Peyer's patch (tissue), 4 donors: Measurements from ENCODE around the gene TBXAS1. TPM values are rescaled to one million over a fixed set of nuclear protein-coding genes. Genes with fewer than 3 reads are reported as not detected.

Experiments used
- DNase-seq, 3 donors: peaks; one replicate each; pipeline ENCODE4 v3.0.0-alpha.2; 2017 to 2019
- H3K27ac ChIP-seq, 4 donors: fragments of 200-600 bp; sonication (generic); one replicate each; pipeline ENCODE4 v1.5.1; 2016 to 2019
- H3K27me3 ChIP-seq, 2 donors: fragments of 200-600 bp; sonication (generic); one replicate each; pipeline ENCODE4 v1.5.1; 2019
- H3K36me3 ChIP-seq, 3 donors: fragments of 200-600 bp; sonication (generic); one replicate each; pipeline ENCODE4 v1.5.1; 2016 to 2019
- H3K4me1 ChIP-seq, 4 donors: fragments of 200-600 bp; sonication (generic); one replicate each; pipeline ENCODE4 v1.5.1; 2016 to 2019
- H3K4me3 ChIP-seq, 4 donors: fragments of 200-600 bp; sonication (generic); 1 replicate in 3 of 4; 2 replicates in 1 of 4; pipeline ENCODE4 v1.5.1; 2016 to 2019; ENCODE audit warnings: mild to moderate bottlenecking in 1 of 4
- H3K9me3 ChIP-seq, 4 donors: fragments of 200-600 bp; sonication (generic); one replicate each; pipeline ENCODE4 v1.5.1; 2016 to 2019; ENCODE audit warnings: mild to moderate bottlenecking in 1 of 4
- CTCF ChIP-seq, 6 experiments: fragments of 450-650 bp in 4 of 6; fragments of 200-600 bp in 2 of 6; sonication (generic) in 1 of 6; IDR thresholded peaks; one replicate each; pipeline ENCODE4 v1.5.1; 2017 to 2019; ENCODE audit warnings: antibody characterized with exemption in 6 of 6, mild to moderate bottlenecking in 3 of 6, moderate library complexity in 1 of 6
- POLR2A ChIP-seq, 2 donors: fragments of 450-650 bp; IDR thresholded peaks; one replicate each; pipeline ENCODE4 v1.5.1; 2017; ENCODE audit warnings: antibody characterized with exemption in 2 of 2, mild to moderate bottlenecking in 2 of 2, moderate library complexity in 2 of 2
- total RNA-seq, 4 donors: library from RNA; depleted of rRNA; stranded (reverse); fragments of >200 nt; gene quantifications; one replicate each; pipeline ENCODE4 v1.1.0, GENCODE V29; 2016

The TBXAS1 gene
- total RNA-seq, 4 donors from 2014 or later: 11.2 to 227 (median 33.9) TPM

DNA sequence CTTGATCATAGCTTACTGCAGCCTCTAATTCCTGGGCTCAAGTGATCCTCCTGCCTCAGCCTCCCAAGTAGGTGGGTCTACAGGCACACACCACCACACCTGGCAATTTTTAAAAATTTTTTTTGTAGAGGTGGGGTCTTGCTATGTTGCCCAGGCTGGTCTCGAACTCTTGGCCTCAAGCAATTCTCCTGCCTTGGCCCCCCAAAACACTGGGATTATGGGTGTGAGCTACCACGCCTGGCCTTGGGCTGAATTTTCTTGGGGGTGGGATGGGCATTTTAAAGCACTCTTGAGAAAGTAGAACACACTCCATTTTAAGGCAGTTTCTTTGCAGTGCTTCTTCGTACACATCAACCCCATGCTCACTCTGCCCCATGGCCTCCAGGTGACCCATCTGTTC lies 28.7 kb downstream of the TBXAS1 start:
- H3K4me1 ChIP-seq: peaks cover 0 to 7% (median 0%) of the 10 kb centered on the region in 4 donors
- H3K4me3 ChIP-seq: no peak overlapping the region
- H3K27ac ChIP-seq: no peak overlapping the region
- H3K27me3 ChIP-seq: no peaks in the 10 kb centered on the region
- no peaks in the 10 kb centered on the region for H3K36me3 ChIP-seq
- H3K9me3 ChIP-seq: no peaks in the 10 kb centered on the region
- DNase-seq: no peak
- TF ChIP-seq POLR2A (IDR thresholded peaks at IDR 0.05) (no peak), CTCF (IDR thresholded peaks at IDR 0.05) (no peak)

DNA sequence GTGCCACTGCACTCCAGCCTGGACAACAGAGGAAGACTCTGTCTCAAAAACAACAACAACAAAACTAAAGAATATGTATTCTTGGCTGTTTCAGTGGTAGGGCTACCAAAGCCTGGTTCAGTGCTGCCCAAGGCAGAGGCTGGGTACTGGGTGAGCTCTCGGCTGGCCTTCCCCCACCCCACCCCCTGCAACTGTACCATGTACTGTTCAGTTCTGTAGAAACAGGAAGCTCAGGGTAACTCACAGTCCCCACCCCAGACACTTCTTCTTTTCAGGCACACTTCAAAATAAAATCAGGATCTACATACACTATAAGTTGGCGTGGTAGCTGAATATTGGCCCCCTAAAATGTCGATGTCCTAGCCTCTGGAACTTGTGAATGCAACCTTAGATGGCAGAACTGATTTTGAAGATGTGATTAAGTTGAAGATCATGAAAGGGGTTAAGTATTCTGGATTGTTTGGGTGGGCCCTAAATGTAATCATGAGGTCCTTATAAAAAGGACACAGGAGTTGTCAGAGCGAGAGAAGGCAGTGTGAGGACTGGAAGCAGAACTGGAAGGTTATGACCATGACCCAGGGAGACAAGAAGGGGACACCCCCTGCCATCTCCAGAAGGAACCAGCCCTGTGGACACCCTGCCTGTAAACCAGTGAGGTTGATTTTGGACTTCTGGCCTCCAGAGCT lies 31.2 kb downstream of the TBXAS1 start:
- peak overlapping the region; percentile 1 to 44 (median 10) for H3K27ac ChIP-seq
- no peak overlapping the region for H3K4me3 ChIP-seq
- no peaks in the 10 kb centered on the region for H3K9me3 ChIP-seq
- no peaks in the 10 kb centered on the region for H3K36me3 ChIP-seq
- TF ChIP-seq CTCF (IDR thresholded peaks at IDR 0.05) (no peak), POLR2A (IDR thresholded peaks at IDR 0.05) (no peak)
- peaks cover 0 to 6% (median 0%) of the 10 kb centered on the region in 4 donors for H3K4me1 ChIP-seq
- no peaks in the 10 kb centered on the region for H3K27me3 ChIP-seq
- peak in 2 of 3 donors; percentile 68 to 76 for DNase-seq

DNA sequence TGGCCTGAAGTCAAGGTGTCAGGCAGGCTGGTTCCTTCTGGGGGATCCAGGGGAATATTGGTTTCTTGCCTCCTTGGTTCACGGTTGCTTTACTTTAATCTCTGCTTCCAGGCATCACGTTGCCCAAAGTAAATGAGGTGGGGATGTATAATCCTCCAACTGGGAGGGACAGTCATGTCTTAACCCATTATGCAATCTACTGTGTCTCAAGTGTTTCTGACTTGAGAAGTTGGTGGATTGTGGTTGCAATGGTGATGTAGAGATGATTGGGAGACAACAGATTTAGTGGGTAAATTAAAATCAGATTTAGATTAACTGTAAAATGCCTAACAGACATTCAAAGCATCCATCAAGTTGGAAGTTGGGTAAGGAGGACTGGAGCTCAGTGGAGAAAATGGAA lies 32.7 kb downstream of the TBXAS1 start:
- Histone ChIP-seq H3K4me3 (no peak overlapping the region), H3K9me3 (no peaks in the 10 kb centered on the region), H3K27me3 (no peaks in the 10 kb centered on the region), H3K36me3 (no peaks in the 10 kb centered on the region), H3K4me1 (no peaks in the 10 kb centered on the region), H3K27ac (no peak overlapping the region)
- DNase-seq: no peak
- TF ChIP-seq CTCF (IDR thresholded peaks at IDR 0.05) (no peak), POLR2A (IDR thresholded peaks at IDR 0.05) (no peak)

DNA sequence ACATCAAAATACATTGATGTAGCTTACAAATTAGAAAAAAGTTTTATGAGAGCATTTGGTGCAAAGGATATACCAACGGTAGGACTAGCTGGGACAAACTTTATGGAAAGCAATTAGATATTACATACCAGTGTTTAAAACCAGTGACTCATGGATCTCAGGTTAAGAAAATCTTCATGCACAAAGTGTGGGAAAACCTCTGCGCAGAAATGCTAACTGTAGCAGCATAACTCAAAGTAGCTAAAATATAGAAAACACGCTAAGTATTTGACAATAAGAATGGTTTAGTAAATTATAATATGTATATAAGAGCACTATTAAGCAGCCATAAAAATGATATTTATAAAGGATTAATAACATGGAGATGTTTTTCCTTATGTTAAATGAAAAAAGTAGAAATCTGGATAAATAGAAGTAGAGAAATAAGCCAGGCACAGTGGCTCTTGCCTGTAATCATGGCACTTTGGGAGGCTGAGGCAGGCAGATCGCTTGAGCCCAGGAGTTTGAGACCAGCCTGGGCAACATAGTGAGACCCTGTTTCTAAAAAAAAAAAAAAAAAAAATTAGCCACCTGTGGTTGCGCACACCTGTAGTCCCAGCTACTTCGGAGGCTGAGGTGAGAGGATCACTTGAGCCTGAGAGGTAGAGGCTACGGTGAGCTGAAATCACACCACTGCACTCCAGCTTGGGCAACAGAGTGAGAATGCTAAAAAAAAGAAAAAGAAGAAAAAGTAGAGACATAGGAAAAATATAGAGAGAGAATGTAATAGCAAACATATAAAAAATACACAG lies 37.2 kb downstream of the TBXAS1 start:
- no peak overlapping the region for H3K27ac ChIP-seq
- no peaks in the 10 kb centered on the region for H3K36me3 ChIP-seq
- no peak for TF ChIP-seq POLR2A (IDR thresholded peaks at IDR 0.05)
- no peak for TF ChIP-seq CTCF (IDR thresholded peaks at IDR 0.05)
- no peaks in the 10 kb centered on the region for H3K4me1 ChIP-seq
- DNase-seq: no peak
- no peaks in the 10 kb centered on the region for H3K27me3 ChIP-seq
- no peak overlapping the region for H3K4me3 ChIP-seq
- no peaks in the 10 kb centered on the region for H3K9me3 ChIP-seq

GRCh38 chr7:139867847-139868246 lies 38.8 kb downstream of the TBXAS1 start:
- TF ChIP-seq POLR2A (IDR thresholded peaks at IDR 0.05) (no peak), CTCF (IDR thresholded peaks at IDR 0.05) (no peak)
- no peak for DNase-seq
- no peaks in the 10 kb centered on the region for H3K27me3 ChIP-seq

More at GRCh38 chr7:139867847-139868246, 38.8 kb downstream of the TBXAS1 start:
- H3K9me3 ChIP-seq: no peaks in the 10 kb centered on the region
- H3K4me1 ChIP-seq: no peaks in the 10 kb centered on the region
- no peaks in the 10 kb centered on the region for H3K36me3 ChIP-seq
- no peak overlapping the region for H3K27ac ChIP-seq
- H3K4me3 ChIP-seq: no peak overlapping the region
